HG02763 (cell line): ENCODE data around the gene SHISA6.

Experiments used
- ATAC-seq: cut with Tn5 transposase; IDR thresholded peaks from one replicate; pipeline ENCODE4 v1.9.1; 2021; ENCODE audit warnings: mild to moderate bottlenecking, moderate library complexity; ENCODE audit not compliant: unreplicated experiment

The SHISA6 gene

GRCh38 chr17:11564589-11565380 is 323.8 kb downstream of the SHISA6 start:
- ATAC-seq: no peak

- no peak for ATAC-seq
Observed at GRCh38 chr17:11565591-11565990, 324.6 kb downstream of the SHISA6 start.

GRCh38 chr17:11578998-11579397 is 338.0 kb downstream of the SHISA6 start:
- ATAC-seq: no peak

DNA sequence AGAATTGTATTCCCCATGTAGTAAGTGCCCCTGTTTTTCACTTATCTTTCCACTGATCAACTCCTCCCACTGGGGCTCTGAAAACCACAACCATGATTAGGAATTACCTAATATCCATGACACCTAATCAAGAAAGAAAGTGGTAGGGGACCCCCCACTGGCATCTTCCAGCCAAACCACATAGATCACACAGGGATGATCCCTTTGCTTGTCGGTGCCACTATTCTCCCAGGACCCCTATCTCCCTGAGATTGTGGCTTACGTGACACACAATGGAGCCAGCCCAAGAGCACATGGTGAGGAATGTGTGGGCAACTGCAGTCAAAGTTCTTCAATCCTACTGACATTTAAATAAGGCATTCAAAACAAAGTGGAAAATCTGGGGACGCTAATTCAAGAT is 339.7 kb downstream of the SHISA6 start:
- no peak for ATAC-seq

DNA sequence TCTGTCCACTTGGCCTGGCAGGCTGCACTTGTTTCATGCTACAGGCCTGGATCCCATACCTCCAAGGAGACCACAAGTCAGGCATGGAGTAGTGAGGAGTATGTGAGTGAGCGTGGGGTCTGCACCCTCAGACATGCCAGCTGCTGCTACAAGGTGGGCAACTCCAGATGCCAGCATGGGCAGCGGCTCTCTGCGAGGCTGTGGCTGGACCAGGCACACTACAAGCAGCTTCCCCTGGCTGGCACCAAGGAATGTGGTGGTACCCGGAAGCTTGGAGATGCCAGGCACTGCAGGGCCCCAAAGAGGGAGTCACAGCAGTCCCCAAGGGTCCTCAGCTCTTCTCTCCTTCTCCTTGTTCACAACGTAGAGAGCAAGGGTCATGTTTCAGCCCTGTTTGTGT is 341.2 kb downstream of the SHISA6 start:
- no peak for ATAC-seq

DNA sequence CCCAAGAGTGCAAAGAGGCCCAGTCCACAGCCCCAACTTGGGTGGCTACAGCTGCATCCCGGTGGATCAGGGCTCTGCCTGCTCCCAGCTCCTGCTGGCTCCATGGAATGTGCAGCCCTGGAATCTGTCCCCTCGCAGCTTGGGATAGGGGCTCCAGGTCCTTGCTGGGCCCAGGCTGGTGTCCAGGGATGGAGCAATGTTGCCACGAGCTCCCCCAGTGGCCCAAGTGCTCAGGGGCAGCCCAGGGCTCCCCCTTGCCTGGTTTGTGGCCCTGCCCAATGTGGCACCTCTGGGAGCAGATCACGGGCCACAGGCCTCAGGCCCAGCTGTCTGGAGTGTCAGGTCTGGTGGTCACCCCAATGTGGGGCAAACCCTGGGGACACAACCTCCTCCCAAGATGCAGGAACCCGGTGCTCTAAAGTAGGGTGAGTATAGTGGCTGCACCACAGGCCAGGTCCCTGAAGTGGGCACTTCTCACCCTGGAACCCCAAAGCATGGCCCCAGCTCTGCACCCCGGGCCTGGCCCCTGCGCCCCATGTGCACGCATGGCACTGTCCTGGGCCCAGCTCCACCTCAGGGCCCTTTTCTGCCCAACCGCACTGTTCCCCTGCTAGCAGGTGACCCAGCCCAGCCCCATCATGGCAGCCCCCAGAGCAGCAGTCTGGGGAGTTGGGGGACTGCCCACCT is 342.4 kb downstream of the SHISA6 start:
- no peak for ATAC-seq

DNA sequence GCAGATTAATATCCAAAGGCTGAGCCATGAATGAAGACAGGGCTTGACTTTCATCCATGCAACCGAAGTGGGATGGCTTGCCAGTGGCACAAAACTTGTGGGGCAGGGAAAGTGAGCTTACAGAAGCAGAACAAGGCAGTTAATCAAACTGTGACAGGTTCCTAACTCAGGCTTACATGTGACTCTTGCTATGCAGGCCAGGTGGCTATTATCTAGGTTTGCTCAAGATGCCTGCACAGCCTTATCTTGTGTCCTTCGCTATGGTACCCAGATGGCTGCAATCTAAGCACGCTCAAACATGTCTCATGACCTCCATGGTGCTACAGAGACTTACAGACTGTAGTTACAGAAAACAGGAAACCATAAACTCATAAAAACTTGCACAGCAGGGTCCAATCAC is 348.7 kb downstream of the SHISA6 start:
- ATAC-seq: no peak

- no peak for ATAC-seq
Observed at GRCh38 chr17:11598274-11599221, 357.5 kb downstream of the SHISA6 start, which contains the start of gene DNAH9. DNAH9 (plus strand) TSS chr17:11598470; CDS start chr17:11598499, 29 bp downstream.

DNA sequence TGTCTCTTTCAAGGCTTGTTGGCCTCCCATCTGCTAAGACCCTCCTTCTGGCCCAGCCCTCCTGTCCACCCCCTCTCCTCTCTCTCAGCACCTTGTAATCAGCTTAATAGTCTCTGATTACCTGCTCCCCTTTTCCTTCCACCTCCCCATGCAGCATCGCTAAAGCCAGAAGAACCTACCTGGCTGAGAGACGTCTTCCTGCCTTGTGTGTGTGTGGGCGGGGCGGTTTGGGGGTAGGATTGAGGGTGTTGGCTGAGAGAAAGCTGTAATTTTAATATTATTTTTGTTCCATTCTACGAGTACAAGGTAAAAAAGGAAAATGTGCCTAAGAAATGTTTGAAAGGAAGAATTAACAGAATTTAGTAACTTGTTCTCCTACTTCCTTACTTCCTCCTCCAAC is 360.6 kb downstream of the SHISA6 start:
- no peak for ATAC-seq

- no peak for ATAC-seq
Observed at GRCh38 chr17:11608396-11608795, 367.4 kb downstream of the SHISA6 start.

DNA sequence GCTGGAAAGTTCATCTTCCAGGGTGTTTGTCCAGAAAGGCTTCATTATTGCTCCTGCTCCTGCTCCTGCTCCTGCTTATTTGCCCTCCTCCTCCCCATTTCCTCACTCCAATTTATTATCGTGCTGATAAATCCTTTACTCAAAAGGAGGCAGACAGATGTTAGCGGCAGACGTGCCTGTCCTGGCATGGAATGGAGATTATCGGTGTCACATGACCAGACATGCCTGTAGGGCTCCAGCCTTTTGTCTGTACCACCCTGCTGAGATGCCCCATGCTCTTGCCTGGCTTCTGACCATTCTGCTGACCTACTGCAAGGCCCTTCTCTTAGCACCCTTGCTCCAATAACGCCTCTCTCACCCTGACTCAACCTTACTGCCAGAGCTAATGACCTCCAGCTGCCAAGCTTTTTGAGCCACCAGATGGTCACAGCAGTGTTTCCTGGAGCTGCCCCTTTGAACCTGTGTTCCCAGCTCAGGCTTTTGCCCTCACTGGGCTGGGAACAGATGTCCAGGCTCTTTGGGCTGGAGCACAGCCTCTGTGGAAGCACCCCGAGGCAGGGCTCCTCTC is 370.1 kb downstream of the SHISA6 start:
- no peak for ATAC-seq

GRCh38 chr17:11612956-11613355 is 371.9 kb downstream of the SHISA6 start:
- no peak for ATAC-seq
